HG02642 (cell line): ENCODE data around the gene ANO6.

Experiments used
- ATAC-seq: cut with Tn5 transposase; IDR thresholded peaks from one replicate; pipeline ENCODE4 v1.9.1; 2021; ENCODE audit warnings: mild to moderate bottlenecking; ENCODE audit not compliant: unreplicated experiment, poor library complexity

The ANO6 gene

DNA sequence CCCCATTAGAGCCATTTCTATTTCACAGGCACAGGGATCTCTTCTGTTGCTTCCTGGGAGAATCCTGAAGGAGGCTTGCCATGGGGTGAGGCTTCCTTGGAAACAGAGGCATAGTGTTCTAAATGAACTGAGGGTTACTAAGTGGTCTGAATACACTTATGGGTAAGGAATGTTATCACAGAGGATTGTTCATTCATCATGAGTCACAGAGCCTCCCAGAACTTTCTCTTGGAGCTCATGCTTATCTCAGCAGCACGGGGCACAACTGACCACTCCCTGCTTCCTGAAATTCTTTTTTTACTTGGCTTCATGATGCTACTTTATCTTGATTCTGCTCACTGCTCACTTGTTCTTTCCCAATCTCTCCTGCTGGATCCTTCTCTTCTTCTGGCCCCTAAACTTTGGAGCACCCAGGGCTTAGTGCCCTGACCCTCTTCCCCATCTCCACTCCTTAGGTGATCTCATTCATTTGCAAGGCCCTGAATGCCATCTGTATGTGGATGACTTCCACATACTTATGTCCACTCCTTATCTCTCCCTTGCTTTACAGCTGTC lies 57.9 kb downstream of the ANO6 start:
- ATAC-seq: no peak

- no peak for ATAC-seq
These were observed 60.4 kb downstream of the ANO6 start for GRCh38 chr12:45276154-45276755.

- ATAC-seq: no peak
These were observed 62.6 kb downstream of the ANO6 start for GRCh38 chr12:45278447-45278846.

DNA sequence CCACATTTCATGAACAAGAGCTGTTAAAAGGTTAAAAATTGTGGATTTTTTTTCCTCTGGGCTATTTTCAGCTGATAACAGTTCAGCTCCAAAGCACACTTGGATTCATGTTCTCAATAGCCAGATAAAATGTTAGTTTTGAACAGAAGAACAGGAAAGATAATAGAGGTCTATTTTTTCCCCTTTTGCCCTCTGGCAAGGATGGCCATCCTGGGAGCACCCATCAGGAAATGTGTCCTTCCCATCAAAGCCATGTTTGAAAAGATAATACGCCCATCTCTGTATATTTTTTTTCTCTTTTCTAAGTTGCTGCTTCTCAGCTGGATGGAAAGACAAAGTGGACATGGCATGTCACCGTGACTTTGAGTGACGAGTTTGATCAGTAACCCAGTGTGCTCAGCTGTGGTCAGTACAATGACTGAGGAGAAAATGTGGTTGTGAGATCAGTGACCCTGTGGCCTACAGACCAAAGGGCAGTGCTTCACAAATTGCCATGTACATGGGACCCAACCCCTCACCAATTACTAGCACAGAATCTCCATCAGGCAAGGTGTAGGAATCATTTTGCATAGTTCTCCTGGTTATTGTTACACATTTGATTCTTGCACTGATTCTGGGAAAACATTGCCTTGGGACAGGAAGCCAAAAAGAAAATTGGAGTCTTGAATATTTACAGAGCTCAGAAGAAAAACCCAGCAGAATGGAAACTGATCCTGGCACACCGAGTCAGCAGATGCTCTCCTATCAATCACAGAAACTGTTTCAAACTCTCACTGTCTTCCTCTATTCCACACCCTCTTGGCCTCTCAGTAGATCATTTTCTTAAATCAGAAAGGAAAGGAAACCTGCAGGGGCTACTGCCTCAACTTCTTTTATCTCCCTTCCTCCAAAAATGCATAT lies 64.3 kb downstream of the ANO6 start:
- ATAC-seq: no peak

DNA sequence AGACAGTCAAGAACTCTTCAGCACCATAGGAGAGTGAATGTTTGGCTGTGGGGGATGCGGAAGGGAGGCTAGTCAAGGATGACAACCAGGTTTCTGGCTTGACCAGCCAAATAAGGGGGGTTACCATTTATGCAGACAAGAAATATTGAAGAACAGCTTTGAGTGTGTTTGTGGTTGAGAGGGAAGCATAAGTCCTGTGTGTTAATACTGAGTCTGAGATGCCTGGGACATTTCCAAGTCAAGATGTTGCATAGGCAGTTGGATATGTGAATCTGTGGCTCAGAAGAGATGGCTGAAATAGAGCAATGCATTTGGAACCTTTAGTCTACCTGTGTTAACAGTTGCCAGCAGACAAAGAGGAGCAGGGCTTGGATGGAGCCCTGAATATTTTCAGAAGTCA lies 66.1 kb downstream of the ANO6 start:
- ATAC-seq: no peak

- no peak for ATAC-seq
These were observed 66.5 kb downstream of the ANO6 start for GRCh38 chr12:45282411-45282810.

- no peak for ATAC-seq
These were observed 68.4 kb downstream of the ANO6 start for GRCh38 chr12:45284096-45284901.

GRCh38 chr12:45285717-45286116 lies 69.8 kb downstream of the ANO6 start:
- no peak for ATAC-seq

DNA sequence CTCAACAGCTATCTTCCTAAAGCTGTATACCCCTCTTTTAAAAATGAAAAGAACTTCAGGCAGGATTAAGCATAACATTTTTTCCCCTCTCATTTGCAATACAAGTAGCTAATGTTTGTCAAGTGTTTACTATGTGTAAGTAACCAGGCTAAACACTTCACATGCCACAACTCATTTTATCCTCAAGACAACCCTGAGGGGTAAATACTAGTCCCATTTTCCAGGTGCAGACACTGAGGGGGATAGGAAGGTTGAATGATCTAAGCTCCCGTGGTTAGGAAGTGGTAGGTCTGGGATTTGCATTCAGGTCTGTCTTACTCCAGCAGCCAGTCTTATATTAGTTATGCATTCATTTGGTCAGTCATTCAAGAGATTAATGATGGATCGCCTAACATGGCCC lies 70.7 kb downstream of the ANO6 start:
- no peak for ATAC-seq

DNA sequence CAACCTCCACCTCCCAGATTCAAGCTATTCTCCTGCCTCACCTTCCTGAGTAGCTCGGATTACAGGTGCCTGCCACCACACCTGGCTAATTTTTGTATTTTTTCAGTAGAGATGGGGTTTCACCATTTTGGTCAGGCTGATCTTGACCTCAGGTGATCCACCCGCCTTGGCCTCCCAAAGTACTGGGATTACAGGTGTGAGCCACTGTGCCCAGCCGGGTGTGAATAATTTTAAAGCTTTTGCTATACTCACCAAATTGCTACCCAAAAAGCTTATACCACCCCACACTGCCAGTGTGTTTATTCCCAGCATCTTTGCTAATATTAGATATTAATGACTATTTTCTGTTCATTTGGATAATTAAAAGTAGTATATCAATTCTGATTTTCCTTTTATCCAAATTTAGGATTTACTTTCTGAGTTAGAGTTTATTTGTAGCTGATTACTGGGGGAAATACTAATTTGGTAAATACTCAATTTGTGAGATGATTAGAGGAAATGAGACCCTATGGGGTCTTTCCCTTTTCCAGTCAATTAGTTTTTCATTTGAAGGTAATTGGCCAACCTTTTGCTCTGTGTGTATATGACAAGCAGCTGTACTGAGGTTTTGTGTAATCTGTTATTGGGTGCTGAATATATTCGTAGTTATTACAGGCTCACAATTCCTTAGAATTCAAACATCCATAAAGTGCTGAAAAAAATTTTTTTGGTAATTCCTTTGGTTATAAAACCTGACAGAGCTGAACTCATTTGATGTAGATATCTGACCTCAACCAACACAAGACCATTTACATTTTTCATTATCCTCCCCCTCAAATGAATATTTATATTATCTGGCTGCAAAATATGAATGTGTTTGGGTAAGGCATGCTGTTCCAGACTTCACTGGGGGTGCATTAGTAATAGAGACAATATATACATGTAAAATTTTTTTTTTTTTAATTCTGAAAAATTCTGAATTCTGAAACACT lies 73.6 kb downstream of the ANO6 start:
- no peak for ATAC-seq

GRCh38 chr12:45290216-45290605 lies 74.3 kb downstream of the ANO6 start:
- ATAC-seq: no peak

GRCh38 chr12:45291518-45291917 lies 75.6 kb downstream of the ANO6 start:
- ATAC-seq: no peak

- no peak for ATAC-seq
These were observed 76.7 kb downstream of the ANO6 start for GRCh38 chr12:45292486-45293195.

DNA sequence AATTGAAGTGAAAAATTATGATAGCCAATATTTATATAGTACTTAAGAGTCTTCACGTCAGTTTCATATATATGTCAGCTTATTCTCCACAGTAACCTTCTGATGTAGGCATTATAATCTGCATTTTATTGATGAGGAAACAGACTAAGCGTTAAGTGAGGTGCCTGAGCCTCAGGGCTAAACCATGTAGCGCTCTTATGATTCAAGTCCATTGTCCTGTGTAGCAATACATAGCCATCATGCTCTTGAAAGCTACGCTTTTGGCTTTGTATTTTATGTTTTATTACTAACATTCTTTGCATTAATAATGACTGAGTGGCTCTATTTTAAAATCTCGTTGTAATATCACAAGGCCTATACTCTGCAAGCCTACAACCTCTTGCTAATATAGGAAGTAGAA lies 79.0 kb downstream of the ANO6 start:
- no peak for ATAC-seq

- ATAC-seq: no peak
These were observed 80.2 kb downstream of the ANO6 start for GRCh38 chr12:45296046-45296586.

- ATAC-seq: no peak
These were observed 82.2 kb downstream of the ANO6 start for GRCh38 chr12:45298047-45298446.

GRCh38 chr12:45298721-45299692 lies 83.1 kb downstream of the ANO6 start:
- ATAC-seq: no peak
